ENCODE measurements around the gene FXYD5.
A peak's percentile ranks its signal among the peaks of the same experiment; 100 is the strongest.

GRCh38 chr19:35154525-35155406 is at the start of gene FXYD5:
- no peak for TF ChIP-seq CTCF (IDR thresholded peaks at IDR 0.05)
- no peak for TF ChIP-seq POLR2A (IDR thresholded peaks at IDR 0.05)
- peak in 2 of 3 donors; percentile 6 to 46 for TF ChIP-seq POLR2AphosphoS5 (IDR thresholded peaks at IDR 0.05)

All from stomach (tissue), 4 donors.